ENCODE results near the gene KCNA1. TPM values are rescaled to one million over a fixed set of nuclear protein-coding genes. Genes with fewer than 3 reads are reported as not detected.

The KCNA1 gene
- total RNA-seq, result not detected
- under 1 TPM in 1 of 2 donors, not detected in 1; 0.19 TPM for polyA plus RNA-seq

DNA sequence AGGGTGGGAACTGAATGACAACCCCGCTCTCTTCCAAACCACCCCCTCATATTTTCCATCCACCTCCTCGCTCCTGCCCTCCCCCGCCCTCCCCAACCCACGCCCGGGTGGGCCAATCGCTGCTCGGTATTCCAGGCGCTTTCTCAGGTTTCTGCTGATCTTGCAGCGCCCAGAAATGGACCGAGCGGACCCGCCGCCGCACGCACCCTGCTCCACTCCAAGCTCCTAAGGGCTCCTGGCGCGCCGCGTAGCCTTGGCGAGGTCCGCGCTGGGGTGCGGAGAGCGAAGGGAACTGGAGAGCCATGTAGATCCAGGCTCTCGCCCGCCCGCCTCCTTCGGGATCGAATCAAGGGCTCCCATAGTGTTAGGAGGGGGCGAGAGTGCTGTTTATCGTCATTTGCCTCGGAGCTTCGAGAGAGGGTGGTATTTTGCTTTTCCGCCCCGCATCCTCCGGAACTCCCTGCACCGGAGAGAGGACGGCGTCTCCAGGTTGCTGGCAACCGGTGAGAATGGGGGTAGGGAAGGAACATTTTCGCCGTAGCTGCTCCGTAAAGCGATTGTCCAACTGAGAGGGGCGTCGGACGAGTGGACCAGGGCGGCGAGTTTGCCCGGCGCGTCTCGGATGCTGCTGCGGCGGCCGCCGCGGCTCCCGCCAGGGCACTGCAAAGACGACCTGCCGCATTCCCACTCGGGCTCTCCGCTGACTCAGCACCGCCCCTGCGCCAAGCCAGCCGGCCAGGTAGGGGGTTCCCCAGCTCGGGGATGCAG, at the start of gene KCNA1:
KCNA1 (plus strand) TSS at position 172 of the 768 bp plus-strand sequence. CDS start 1,474 bp downstream, outside the sequence.
- peak; percentile 17 to 70 (median 62) for ATAC-seq
- peak in 2 of 6 donors; percentile 66 to 68 for DNase-seq
- FAIRE-seq, result no peak

GRCh38 chr12:4860741-4861140, 49.0 kb upstream of the KCNA1 start:
- intact Hi-C loops (cut with DNase I), result loop anchor here in 1 of 3 donors (10.0 kb wide), 1 partner anchor 224 kb away; no protein-coding TSS in a partner anchor
- H3K4me3 ChIP-seq, result no peak overlapping the region
- peaks cover 0 to 4% (median 0%) of the 10 kb centered on the region in 3 donors for H3K4me1 ChIP-seq
- FAIRE-seq (no peak), ATAC-seq (no peak), DNase-seq (no peak)
- H3K36me3 ChIP-seq, result no peaks in the 10 kb centered on the region
- no peak overlapping the region for H3K27ac ChIP-seq
- 79 to 89% methylated on average over 6 of the region's 6 CpGs for WGBS, 2 donors
- H3K9me3 ChIP-seq, result no peaks in the 10 kb centered on the region
- TF ChIP-seq CTCF (IDR thresholded peaks at IDR 0.05), result no peak
- peaks cover 0 to 5% (median 2%) of the 10 kb centered on the region in 4 donors for H3K27me3 ChIP-seq

More for the DNA sequence above, at the start of gene KCNA1:
- WGBS, 2 donors, result 1% methylated on average over 67 of the region's 67 CpGs
- no peaks in the 10 kb centered on the region for H3K9me3 ChIP-seq
- H3K4me3 ChIP-seq, result peak within 1 kb of the TSS in 3 of 4 donors; percentile 3 to 43 (median 31)
- H3K4me1 ChIP-seq, result peaks cover 0 to 14% (median 6%) of the 10 kb centered on the region in 3 donors
- TF ChIP-seq CTCF (IDR thresholded peaks at IDR 0.05), result no peak
- intact Hi-C loops (cut with DNase I), result no loop called here
- H3K36me3 ChIP-seq, result no peaks in the 10 kb centered on the region
- no peak within 1 kb of the TSS for H3K27ac ChIP-seq
- peaks cover 0 to 29% (median 7%) of the 10 kb centered on the region in 4 donors for H3K27me3 ChIP-seq

DNA sequence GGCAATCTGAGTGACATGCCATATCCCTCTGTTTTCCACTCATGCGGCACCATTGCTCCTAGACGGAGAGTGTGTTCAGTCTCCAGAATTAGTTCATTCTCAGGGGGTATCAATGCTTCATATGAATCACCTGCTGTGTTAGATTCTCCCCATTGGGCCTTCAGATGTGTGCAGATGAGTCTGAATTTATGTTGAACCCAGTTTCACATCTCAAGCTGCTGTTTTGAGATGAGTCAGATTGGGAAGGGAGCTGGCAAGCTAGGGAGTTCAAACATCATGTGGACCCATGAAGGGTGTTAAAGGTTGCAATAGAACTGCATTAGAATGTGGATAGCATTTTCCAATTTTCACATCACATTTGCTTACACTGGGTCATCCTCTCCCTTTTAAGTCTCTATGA, 46.9 kb upstream of the KCNA1 start:
- Histone ChIP-seq H3K4me3 (no peak overlapping the region), H3K4me1 (peaks cover 0 to 3% (median 0%) of the 10 kb centered on the region in 3 donors), H3K36me3 (no peaks in the 10 kb centered on the region), H3K9me3 (no peaks in the 10 kb centered on the region), H3K27ac (no peak overlapping the region), H3K27me3 (peaks cover 0 to 5% (median 2%) of the 10 kb centered on the region in 4 donors)
- 76 to 78% methylated on average over 2 of the region's 2 CpGs for WGBS, 2 donors
- ATAC-seq (no peak), DNase-seq (no peak), FAIRE-seq (no peak)
- no peak for TF ChIP-seq CTCF (IDR thresholded peaks at IDR 0.05)
- intact Hi-C loops (cut with DNase I), result loop anchor here in 1 of 3 donors (10.0 kb wide), 1 partner anchor 222 kb away; no protein-coding TSS in a partner anchor

DNA sequence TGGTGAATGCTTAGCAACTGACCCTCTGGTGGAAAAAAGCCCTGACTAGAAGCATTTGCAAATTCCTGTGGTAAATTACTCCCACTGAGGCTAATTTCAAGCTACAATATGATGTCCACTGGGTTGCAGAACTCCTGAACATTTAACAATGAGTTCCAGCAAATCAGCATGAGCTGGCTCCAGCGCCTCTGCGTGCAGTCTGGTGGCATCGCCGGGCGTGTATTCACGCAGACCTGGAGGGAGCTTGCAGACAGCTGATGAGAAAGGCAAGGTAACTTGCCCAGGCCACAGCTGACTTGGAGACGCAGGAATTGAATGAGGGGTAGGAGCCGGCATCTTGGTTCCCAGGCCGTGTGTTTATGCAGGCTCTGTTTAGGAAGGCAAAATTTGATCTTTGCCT, 45.1 kb upstream of the KCNA1 start:
- DNase-seq (no peak), ATAC-seq (no peak)

More for the DNA sequence above, 45.1 kb upstream of the KCNA1 start:
- no peaks in the 10 kb centered on the region for H3K4me1 ChIP-seq
- no peak for TF ChIP-seq CTCF (IDR thresholded peaks at IDR 0.05)
- no peak overlapping the region for H3K27ac ChIP-seq
- intact Hi-C loops (cut with DNase I), result loop anchor here in 1 of 3 donors (10.0 kb wide), 1 partner anchor 220 kb away; no protein-coding TSS in a partner anchor
- no peaks in the 10 kb centered on the region for H3K36me3 ChIP-seq
- H3K9me3 ChIP-seq, result no peaks in the 10 kb centered on the region
- WGBS, 2 donors, result 70 to 74% methylated on average over 9 of the region's 9 CpGs
- FAIRE-seq, result no peak
- H3K27me3 ChIP-seq, result peaks cover 0 to 5% (median 2%) of the 10 kb centered on the region in 4 donors
- H3K4me3 ChIP-seq, result no peak overlapping the region
